Body of pancreas (tissue), 4 donors: Measurements from ENCODE around the gene CD86. TPM values are rescaled to one million over a fixed set of nuclear protein-coding genes. Genes with fewer than 3 reads are reported as not detected.

ENCODE experiments used
- ATAC-seq: fragments of 150-250 bp; one replicate; pipeline ENCODE4 v1.9.1; 2016
- DNase-seq, 4 donors: peaks; one replicate each; pipeline ENCODE4 v3.0.0-alpha.2; 2019
- H3K27ac ChIP-seq, 4 donors: fragments of 200-600 bp; sonication (generic); 1 replicate in 3 of 4; 2 replicates in 1 of 4; pipeline versions ENCODE4 v1.5.1 to v1.6.1; 2016 to 2019; ENCODE audit warnings: mild to moderate bottlenecking in 1 of 4, mixed read lengths in 1 of 4, moderate library complexity in 1 of 4
- H3K27me3 ChIP-seq, 2 donors: fragments of 200-600 bp; sonication (generic); one replicate each; pipeline ENCODE4 v1.6.0; 2016; ENCODE audit warnings: mild to moderate bottlenecking in 1 of 2
- H3K36me3 ChIP-seq, 2 donors: fragments of 200-600 bp; sonication (generic); replicated peaks in 1 of 2; 2 replicates each; pipeline ENCODE4 v1.5.1; 2016; ENCODE audit warnings: low read depth in 2 of 2; ENCODE audit not compliant: insufficient read depth in 1 of 2
- H3K4me1 ChIP-seq: fragments of 200-600 bp; sonication (generic); one replicate; pipeline ENCODE4 v1.6.0; 2016
- H3K4me3 ChIP-seq, 2 donors: fragments of 200-600 bp; sonication (generic); 1 replicate in 1 of 2; 2 replicates in 1 of 2; pipeline ENCODE4 v1.5.1; 2016 to 2019
- H3K9me3 ChIP-seq, 3 donors: fragments of 200-600 bp; sonication (generic); 1 replicate in 2 of 3; 2 replicates in 1 of 3; pipeline ENCODE4 v1.5.1; 2016
- POLR2A ChIP-seq, 3 donors: fragments of 450-650 bp; IDR thresholded peaks; one replicate each; pipeline ENCODE4 v1.6.1; 2016; ENCODE audit warnings: antibody characterized with exemption in 3 of 3, mild to moderate bottlenecking in 2 of 3
- WGBS, 2 donors: methylation state at CpG; one replicate each; pipeline ENCODE4 v1.1.5; 2017; 5-methylcytosine and 5-hydroxymethylcytosine counted together
- intact Hi-C: fragments of 100-400 bp; cut with DNase I; formaldehyde crosslinking; loops from one replicate; pipeline ENCODE4 v1.15.1; 2023
- small RNA-seq: library from RNA; depleted of rRNA; stranded (forward); fragments of <200 nt; gene quantifications from one replicate; pipeline ENCODE3, GENCODE V24; 2016
- total RNA-seq, 2 donors: library from RNA; depleted of rRNA; stranded (reverse); fragments of >200 nt; gene quantifications; one replicate each; pipeline ENCODE4 v1.1.0, GENCODE V29; 2016
- TF ChIP-seq, protein P1 (sequence below), 7 experiments: fragments of 450-650 bp in 4 of 7; fragments of 200-600 bp in 3 of 7; sonication (generic) in 3 of 7; IDR thresholded peaks; one replicate each; pipeline ENCODE4 v1.5.1; 2016 to 2019; ENCODE audit warnings: antibody characterized with exemption in 7 of 7

Gene CD86
- total RNA-seq, 2 donors from 2014 or later: 2.9 to 7.6 TPM

DNA sequence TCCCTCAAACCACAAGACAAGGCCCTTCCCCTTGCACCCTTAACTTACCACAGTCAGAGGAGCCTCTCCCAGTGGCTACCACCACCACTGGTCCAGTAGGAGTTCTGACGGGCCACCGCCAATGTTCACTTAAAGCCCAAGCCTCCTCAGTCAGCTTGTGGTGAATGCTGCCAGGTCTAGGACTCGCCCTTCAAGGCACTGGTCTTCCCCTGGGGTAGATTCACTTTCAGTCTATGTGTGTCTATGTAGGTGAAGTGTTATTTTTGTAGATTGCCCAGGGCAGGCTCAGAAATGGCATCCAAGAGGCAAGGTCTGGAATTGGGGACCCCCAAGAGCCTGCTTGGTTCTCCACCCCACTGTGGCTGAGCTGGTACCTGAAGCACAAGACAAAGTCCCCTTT, 112.9 kb downstream of the CD86 start:
- 57 to 86% methylated on average over 3 of the region's 3 CpGs for WGBS, 2 donors
- no peaks in the 10 kb centered on the region for H3K27me3 ChIP-seq
- H3K4me1 ChIP-seq: no peaks in the 10 kb centered on the region
- ATAC-seq (no peak), DNase-seq (no peak)
- no peak overlapping the region for H3K27ac ChIP-seq
- H3K9me3 ChIP-seq: peaks cover 0 to 1% (median 0%) of the 10 kb centered on the region in 3 donors
- TF ChIP-seq POLR2A (IDR thresholded peaks at IDR 0.05): no peak
- TF ChIP-seq, protein P1, sequence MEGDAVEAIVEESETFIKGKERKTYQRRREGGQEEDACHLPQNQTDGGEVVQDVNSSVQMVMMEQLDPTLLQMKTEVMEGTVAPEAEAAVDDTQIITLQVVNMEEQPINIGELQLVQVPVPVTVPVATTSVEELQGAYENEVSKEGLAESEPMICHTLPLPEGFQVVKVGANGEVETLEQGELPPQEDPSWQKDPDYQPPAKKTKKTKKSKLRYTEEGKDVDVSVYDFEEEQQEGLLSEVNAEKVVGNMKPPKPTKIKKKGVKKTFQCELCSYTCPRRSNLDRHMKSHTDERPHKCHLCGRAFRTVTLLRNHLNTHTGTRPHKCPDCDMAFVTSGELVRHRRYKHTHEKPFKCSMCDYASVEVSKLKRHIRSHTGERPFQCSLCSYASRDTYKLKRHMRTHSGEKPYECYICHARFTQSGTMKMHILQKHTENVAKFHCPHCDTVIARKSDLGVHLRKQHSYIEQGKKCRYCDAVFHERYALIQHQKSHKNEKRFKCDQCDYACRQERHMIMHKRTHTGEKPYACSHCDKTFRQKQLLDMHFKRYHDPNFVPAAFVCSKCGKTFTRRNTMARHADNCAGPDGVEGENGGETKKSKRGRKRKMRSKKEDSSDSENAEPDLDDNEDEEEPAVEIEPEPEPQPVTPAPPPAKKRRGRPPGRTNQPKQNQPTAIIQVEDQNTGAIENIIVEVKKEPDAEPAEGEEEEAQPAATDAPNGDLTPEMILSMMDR (IDR thresholded peaks at IDR 0.05): no peak
- no peak overlapping the region for H3K4me3 ChIP-seq
- no peaks in the 10 kb centered on the region for H3K36me3 ChIP-seq
- intact Hi-C loops: no loop called here

DNA sequence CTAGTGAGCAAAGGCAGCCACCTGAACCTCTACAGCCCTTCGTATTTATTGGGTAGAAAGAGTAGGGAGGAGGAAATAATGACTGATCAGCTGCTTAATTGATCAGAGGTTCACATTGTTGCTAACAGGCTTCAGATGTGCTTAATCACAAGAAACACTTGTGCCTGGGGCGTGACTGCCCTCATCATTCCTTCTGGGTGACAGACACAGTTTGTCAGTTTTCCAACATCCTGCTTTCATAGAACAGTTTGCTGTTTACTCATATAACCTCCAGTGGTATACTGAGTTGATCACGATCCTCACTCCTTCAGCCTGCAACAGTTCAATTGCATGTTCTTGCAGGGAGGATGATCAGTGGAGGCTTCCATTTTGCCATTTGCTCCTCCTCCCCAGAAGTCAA, 114.7 kb downstream of the CD86 start:
- Histone ChIP-seq H3K9me3 (peaks cover 0 to 8% (median 0%) of the 10 kb centered on the region in 3 donors), H3K4me1 (no peaks in the 10 kb centered on the region), H3K27ac (no peak overlapping the region), H3K27me3 (no peaks in the 10 kb centered on the region), H3K36me3 (no peaks in the 10 kb centered on the region), H3K4me3 (no peak overlapping the region)
- WGBS, 2 donors: 69 to 80% methylated on average over 3 of the region's 3 CpGs
- intact Hi-C loops: no loop called here
- DNase-seq (no peak), ATAC-seq (no peak)
- no peak for TF ChIP-seq POLR2A (IDR thresholded peaks at IDR 0.05)
- TF ChIP-seq, protein P1 (IDR thresholded peaks at IDR 0.05): no peak

Small RNAs within 50 kb of the gene (small RNA-seq; reads per million reads assigned to genes)
- gene RF00019: not detected

Other genes with a start within 250 kb of the CD86 start
- 10 to 100 TPM; 12.5 to 30.9 TPM for gene IQCB1, start 220.3 kb upstream of the CD86 start, total RNA-seq
- 10 to 100 TPM in 1 of 2 donors, 1 to 10 TPM in 1; 2.9 to 16.8 TPM for gene EAF2, start 220.2 kb upstream of the CD86 start, total RNA-seq
- 1 to 10 TPM; 2.3 TPM for gene SLC15A2, start 161.0 kb upstream of the CD86 start, total RNA-seq
- gene ILDR1, start 33.1 kb upstream of the CD86 start, total RNA-seq: 1 to 10 TPM; 2.9 to 4.6 TPM
- 10 to 100 TPM in 1 of 2 donors, 1 to 10 TPM in 1; 8.9 to 11.9 TPM for gene CASR, start 128.3 kb downstream of the CD86 start, total RNA-seq